DND-41 (cell line): Measurements from ENCODE around the gene TMEM87B.

ENCODE experiments used
- CTCF ChIP-seq: IDR thresholded peaks from 2 replicates; pipeline ENCODE4 v1.5.1; 2012; ENCODE audit warnings: borderline replicate concordance, low read length, moderate library complexity, mild to moderate bottlenecking; ENCODE audit not compliant: poor library complexity, severe bottlenecking; ENCODE audit errors: extremely low read depth
- EZH2 ChIP-seq: IDR thresholded peaks from 3 replicates; pipeline ENCODE4 v1.6.1; 2012; ENCODE audit warnings: borderline replicate concordance, low read depth, mild to moderate bottlenecking, moderate library complexity, low read length, inconsistent platforms; ENCODE audit not compliant: severe bottlenecking

GRCh38 chr2:112156152-112156986 is 101.3 kb downstream of the TMEM87B start:
- no peak for TF ChIP-seq CTCF
- no peak for TF ChIP-seq EZH2
